SK-N-SH (cell line): ENCODE results near the gene ANKS6. TPM values are rescaled to one million over a fixed set of nuclear protein-coding genes. Genes with fewer than 3 reads are reported as not detected.

Source experiments
- CTCF ChIA-PET: fragments of 300-600, 350-600 bp; formaldehyde crosslinking; extraction: SDS; loops from one replicate; lab custom pipeline; 2021; lab: Yijun Ruan, JAX
- POLR2A ChIA-PET: fragments of 350-600 bp; sonication (Branson Sonifier 250); formaldehyde crosslinking; extraction: SDS; loops from one replicate; lab custom pipeline; 2020; ENCODE audit warnings: antibody characterized with exemption, inconsistent platforms; lab: Yijun Ruan, JAX
- DNase-seq: peaks from one replicate; pipeline ENCODE4 v3.0.0; 2012
- H2AFZ ChIP-seq: fragments of 200-600 bp; sonication (generic); 2 replicates; pipeline ENCODE4 v1.8.1; 2016; ENCODE audit warnings: antibody characterized with exemption, mild to moderate bottlenecking, low read depth
- H3F3A ChIP-seq: fragments of 200-600 bp; sonication (generic); replicated peaks from 2 replicates; pipeline ENCODE3; 2016; ENCODE audit warnings: antibody characterized with exemption, mild to moderate bottlenecking; ENCODE audit not compliant: insufficient read depth
- H3K27ac ChIP-seq, 2 experiments: fragments of 200-500 bp in 1 of 2; fragments of 200-600 bp in 1 of 2; sonication (Bioruptor generic) in 1 of 2; sonication (generic), shearing (Covaris generic) in 1 of 2; 2 replicates each; pipeline versions ENCODE4 v1.5.1 to v1.6.1; 2014 to 2016; ENCODE audit warnings: low read depth in 2 of 2, inconsistent platforms in 1 of 2, low read length in 1 of 2, mild to moderate bottlenecking in 1 of 2, mixed read lengths in 1 of 2
- H3K27me3 ChIP-seq: fragments of 200-600 bp; sonication (generic), shearing (Covaris generic); 2 replicates; pipeline ENCODE4 v1.6.1; 2016; ENCODE audit warnings: mixed run types; ENCODE audit not compliant: insufficient read depth
- H3K36me3 ChIP-seq, 2 experiments: fragments of 200-500 bp in 1 of 2; fragments of 200-600 bp in 1 of 2; sonication (Bioruptor generic) in 1 of 2; sonication (generic) in 1 of 2; replicated peaks in 1 of 2; 2 replicates each; pipeline versions ENCODE3 to v1.5.1; 2014 to 2016; ENCODE audit warnings: low read length in 1 of 2, mild to moderate bottlenecking in 1 of 2; ENCODE audit not compliant: insufficient read depth in 2 of 2, control insufficient read depth in 1 of 2
- H3K4me1 ChIP-seq, 2 experiments: fragments of 200-500 bp in 1 of 2; fragments of 200-600 bp in 1 of 2; sonication (Bioruptor generic) in 1 of 2; sonication (generic), shearing (Covaris generic) in 1 of 2; 2 replicates each; pipeline versions ENCODE4 v1.5.1 to v1.6.1; 2014 to 2016; ENCODE audit warnings: low read depth in 1 of 2, low read length in 1 of 2, mixed run types in 1 of 2; ENCODE audit not compliant: insufficient read depth in 2 of 2, control insufficient read depth in 1 of 2
- H3K4me2 ChIP-seq: fragments of 200-600 bp; sonication (generic), shearing (Covaris generic); 2 replicates; pipeline ENCODE4 v1.6.1; 2017; ENCODE audit warnings: mixed run types
- H3K4me3 ChIP-seq, 2 experiments: fragments of 200-500 bp in 1 of 2; fragments of 200-600 bp in 1 of 2; sonication (Bioruptor generic) in 1 of 2; sonication (generic), shearing (Covaris generic) in 1 of 2; 2 replicates each; pipeline versions ENCODE4 v1.5.1 to v1.8.1; 2014 to 2016; ENCODE audit warnings: low read depth in 2 of 2, inconsistent platforms in 1 of 2, low read length in 1 of 2, mild to moderate bottlenecking in 1 of 2, mixed read lengths in 1 of 2, moderate library complexity in 1 of 2
- H3K79me2 ChIP-seq: fragments of 200-600 bp; sonication (generic); 2 replicates; pipeline ENCODE4 v1.8.1; 2017; ENCODE audit warnings: mild to moderate bottlenecking; ENCODE audit not compliant: insufficient read depth
- H3K9ac ChIP-seq: fragments of 200-600 bp; sonication (generic); 2 replicates; pipeline ENCODE4 v1.6.1; 2017; ENCODE audit warnings: mixed run types
- H3K9me2 ChIP-seq: fragments of 200-600 bp; sonication (generic); 2 replicates; pipeline ENCODE4 v1.6.1; 2017; ENCODE audit warnings: mixed run types
- H3K9me3 ChIP-seq: fragments of 200-600 bp; sonication (generic); 2 replicates; pipeline ENCODE4 v1.6.1; 2017; ENCODE audit warnings: mixed run types, mild to moderate bottlenecking, moderate library complexity
- H4K20me1 ChIP-seq: fragments of 200-600 bp; sonication (generic); 2 replicates; pipeline ENCODE4 v1.6.1; 2017; ENCODE audit warnings: mild to moderate bottlenecking, mixed run types; ENCODE audit not compliant: insufficient read depth
- EP300 ChIP-seq, 2 experiments: IDR thresholded peaks; 2 replicates each; pipeline versions ENCODE4 v1.4.0 to v1.6.1; 2012; ENCODE audit warnings: borderline replicate concordance in 1 of 2, low read depth in 1 of 2, low read length in 1 of 2
- EZH2phosphoT487 ChIP-seq: fragments of 200-600 bp; sonication (generic); IDR thresholded peaks from 2 replicates; pipeline ENCODE4 v1.6.1; 2017; ENCODE audit warnings: low read depth, mixed run types, mild to moderate bottlenecking, antibody characterized with exemption, moderate library complexity, borderline replicate concordance
- GABPA ChIP-seq: IDR thresholded peaks from 2 replicates; pipeline ENCODE4 v1.4.0; 2012; ENCODE audit warnings: low read depth, mild to moderate bottlenecking
- GATA2 ChIP-seq: sonication (generic); formaldehyde crosslinking; IDR thresholded peaks from 2 replicates; pipeline ENCODE4 v1.5.0; 2020; ENCODE audit warnings: mild to moderate bottlenecking, missing genetic modification reagents
- MEF2A ChIP-seq: IDR thresholded peaks from 2 replicates; pipeline ENCODE4 v1.4.0; 2012; ENCODE audit warnings: low read depth, borderline replicate concordance
- MXI1 ChIP-seq: IDR thresholded peaks from 2 replicates; pipeline ENCODE4 v1.6.1; 2012; ENCODE audit warnings: mild to moderate bottlenecking, low read depth, low read length, improper control_type of control experiment
- NRF1 ChIP-seq: IDR thresholded peaks from 2 replicates; pipeline ENCODE4 v1.6.1; 2012; ENCODE audit warnings: low read depth, mild to moderate bottlenecking, low read length
- POLR2AphosphoS5 ChIP-seq: IDR thresholded peaks from 2 replicates; pipeline ENCODE4 v1.6.1; 2012; ENCODE audit warnings: low read depth, low read length
- RCOR1 ChIP-seq: fragments of 150-350 bp; IDR thresholded peaks from 2 replicates; pipeline ENCODE4 v1.6.1; 2017; ENCODE audit warnings: antibody characterized with exemption, low read length
- RXRA ChIP-seq: IDR thresholded peaks from 2 replicates; pipeline ENCODE4 v1.4.0; 2012; ENCODE audit warnings: low read depth, mild to moderate bottlenecking, borderline replicate concordance
- SMC3 ChIP-seq: IDR thresholded peaks from 2 replicates; pipeline ENCODE4 v1.6.1; 2012; ENCODE audit warnings: low read depth, low read length, improper control_type of control experiment
- USF2 ChIP-seq: fragments of 150-350 bp; IDR thresholded peaks from 2 replicates; pipeline ENCODE4 v1.6.1; 2017; ENCODE audit warnings: antibody characterized with exemption, low read length, low read depth, borderline replicate concordance
- WGBS: methylation state at CpG from one replicate; pipeline ENCODE4 v1.1.6; 2017; ENCODE audit warnings: low lambda C conversion rate; 5-methylcytosine and 5-hydroxymethylcytosine counted together
- polyA plus RNA-seq, 3 experiments: library from polyadenylated mRNA; depleted of rRNA; stranded (reverse); fragments of >200 nt; gene quantifications; 2 replicates each; pipeline ENCODE4 v1.2.3, GENCODE V29; 2012
- TF ChIP-seq, protein P1 (sequence below): IDR thresholded peaks from 2 replicates; pipeline ENCODE4 v1.4.0; 2012; ENCODE audit warnings: low read depth, borderline replicate concordance
- TF ChIP-seq, protein P2 (sequence below): fragments of 150-350 bp; IDR thresholded peaks from 2 replicates; pipeline ENCODE4 v1.6.1; 2016; ENCODE audit warnings: mild to moderate bottlenecking, low read depth, low read length

ANKS6 gene
- polyA plus RNA-seq, 1 of the 3 experiments (the other 2 are of a cell fraction) = 29.3 TPM

DNA sequence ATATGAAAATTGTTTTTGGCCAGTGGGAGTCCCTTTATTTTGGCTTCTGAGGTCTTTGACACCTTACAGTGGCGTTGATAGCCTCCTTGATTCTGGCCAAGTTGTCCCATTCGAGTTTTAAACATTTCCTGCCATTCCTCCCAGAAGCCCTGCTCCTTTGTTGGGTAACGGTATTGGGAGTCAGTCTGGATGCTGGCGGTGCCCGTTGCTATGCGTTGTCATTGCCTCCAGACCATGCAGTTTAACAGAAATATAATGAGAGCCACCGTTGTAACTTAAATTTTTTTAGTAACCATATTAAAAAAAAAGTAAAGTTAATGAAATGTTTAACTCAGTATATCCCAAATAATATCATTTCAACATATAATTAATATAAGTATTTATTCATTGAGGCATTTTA lies 46.2 kb upstream of the ANKS6 start:
- no peak for DNase-seq
- no peak overlapping the region for H3K4me2 ChIP-seq
- no peaks in the 10 kb centered on the region for H3F3A ChIP-seq
- no peaks in the 10 kb centered on the region for H3K27me3 ChIP-seq
- H3K4me3 ChIP-seq = no peak overlapping the region
- no peak overlapping the region for H3K9ac ChIP-seq
- no peaks in the 10 kb centered on the region for H3K4me1 ChIP-seq
- no peaks in the 10 kb centered on the region for H3K36me3 ChIP-seq
- POLR2A ChIA-PET = no interaction called here
- WGBS = 84% methylated on average over 7 of the region's 7 CpGs
- no peaks in the 10 kb centered on the region for H3K9me3 ChIP-seq
- H3K27ac ChIP-seq = no peak overlapping the region
- no peak for TF ChIP-seq NRF1
- no peak for TF ChIP-seq MXI1
- no peak for TF ChIP-seq SMC3
- TF ChIP-seq, all 33 proteins: peak for 0
- Histone ChIP-seq H2AFZ (no peak overlapping the region), H3K79me2 (no peaks in the 10 kb centered on the region), H3K9me2 (no peaks in the 10 kb centered on the region), H4K20me1 (no peaks in the 10 kb centered on the region)
- CTCF ChIA-PET = interaction anchor here (3.5 kb wide), 1 partner anchor 155 kb away, joined by 20 read pairs; no protein-coding TSS in a partner anchor

- H3K36me3 ChIP-seq = no peaks in the 10 kb centered on the region
- H2AFZ ChIP-seq = no peak overlapping the region
- H3K9me2 ChIP-seq = no peaks in the 10 kb centered on the region
- no peak for DNase-seq
- WGBS = 82% methylated on average over 3 of the region's 4 CpGs
- TF ChIP-seq POLR2AphosphoS5 = no peak
- no peak overlapping the region for H3K27ac ChIP-seq
- H3K9ac ChIP-seq = no peak overlapping the region
- no peak overlapping the region for H3K4me2 ChIP-seq
- ChIA-PET CTCF (interaction anchor here (1.0 to 3.7 kb wide), 4 partner anchors 8 to 158 kb away, joined by 3 to 21 read pairs (median 6); no protein-coding TSS in a partner anchor), POLR2A (no interaction called here)
- H4K20me1 ChIP-seq = no peaks in the 10 kb centered on the region
- no peaks in the 10 kb centered on the region for H3F3A ChIP-seq
- H3K4me3 ChIP-seq = no peak overlapping the region
- H3K4me1 ChIP-seq = no peaks in the 10 kb centered on the region
- H3K9me3 ChIP-seq = no peaks in the 10 kb centered on the region
- no peaks in the 10 kb centered on the region for H3K79me2 ChIP-seq
- H3K27me3 ChIP-seq = no peaks in the 10 kb centered on the region
Measured at GRCh38 chr9:98839724-98840123, 43.4 kb upstream of the ANKS6 start.

DNA sequence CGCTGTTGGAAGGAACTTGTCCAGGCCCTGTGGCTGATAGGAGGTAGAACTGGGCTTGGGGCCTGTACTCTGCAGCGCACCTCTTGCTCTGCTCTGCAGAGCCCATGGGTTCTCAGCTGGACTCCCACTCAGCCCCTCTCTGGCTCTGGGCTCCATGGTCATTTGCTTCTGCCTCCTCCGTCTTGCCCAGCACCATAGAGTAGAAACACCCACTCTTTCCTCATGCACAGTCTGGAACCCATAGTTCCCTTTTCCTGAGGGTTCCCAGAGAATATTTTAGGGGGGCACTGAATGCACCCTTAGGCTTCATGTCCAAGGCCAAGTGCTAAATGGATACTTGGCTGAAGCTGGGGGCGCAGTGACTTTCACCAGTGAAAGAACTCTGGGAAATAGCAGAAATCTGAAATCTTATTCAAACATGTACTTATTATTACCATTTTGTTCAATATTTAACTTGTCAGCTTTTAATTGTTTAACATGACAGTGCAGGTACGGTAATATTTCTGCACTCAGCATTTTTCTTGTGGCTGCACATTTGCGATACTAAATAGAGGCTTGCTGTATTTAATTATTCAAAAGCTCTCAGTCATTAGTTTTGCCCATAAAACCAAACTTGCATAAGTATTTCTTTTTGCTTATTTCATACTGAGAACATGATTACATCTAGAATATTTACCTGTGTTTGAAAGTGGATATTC lies 42.7 kb upstream of the ANKS6 start:
- 97% methylated on average over 6 of the region's 6 CpGs for WGBS
- Histone ChIP-seq H3K4me3 (no peak overlapping the region), H3K27ac (no peak overlapping the region), H3K36me3 (no peaks in the 10 kb centered on the region)
- TF ChIP-seq MEF2A (no peak), SMC3 (no peak), EP300 (IDR thresholded peaks at IDR 0.05; ENCODE audit: borderline replicate concordance in 1 of 2, low read depth in 1 of 2, low read length in 1 of 2) (no peak), GABPA (no peak), GATA2 (no peak), USF2 (no peak), RXRA (no peak), RCOR1 (no peak), EZH2phosphoT487 (no peak)
- TF ChIP-seq, protein P1, sequence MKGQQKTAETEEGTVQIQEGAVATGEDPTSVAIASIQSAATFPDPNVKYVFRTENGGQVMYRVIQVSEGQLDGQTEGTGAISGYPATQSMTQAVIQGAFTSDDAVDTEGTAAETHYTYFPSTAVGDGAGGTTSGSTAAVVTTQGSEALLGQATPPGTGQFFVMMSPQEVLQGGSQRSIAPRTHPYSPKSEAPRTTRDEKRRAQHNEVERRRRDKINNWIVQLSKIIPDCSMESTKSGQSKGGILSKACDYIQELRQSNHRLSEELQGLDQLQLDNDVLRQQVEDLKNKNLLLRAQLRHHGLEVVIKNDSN = no peak
- TF ChIP-seq, protein P2, sequence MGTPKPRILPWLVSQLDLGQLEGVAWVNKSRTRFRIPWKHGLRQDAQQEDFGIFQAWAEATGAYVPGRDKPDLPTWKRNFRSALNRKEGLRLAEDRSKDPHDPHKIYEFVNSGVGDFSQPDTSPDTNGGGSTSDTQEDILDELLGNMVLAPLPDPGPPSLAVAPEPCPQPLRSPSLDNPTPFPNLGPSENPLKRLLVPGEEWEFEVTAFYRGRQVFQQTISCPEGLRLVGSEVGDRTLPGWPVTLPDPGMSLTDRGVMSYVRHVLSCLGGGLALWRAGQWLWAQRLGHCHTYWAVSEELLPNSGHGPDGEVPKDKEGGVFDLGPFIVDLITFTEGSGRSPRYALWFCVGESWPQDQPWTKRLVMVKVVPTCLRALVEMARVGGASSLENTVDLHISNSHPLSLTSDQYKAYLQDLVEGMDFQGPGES = no peak
- TF ChIP-seq, all 33 proteins: peak for 0
- Histone ChIP-seq H3K4me1 (no peaks in the 10 kb centered on the region), H3K4me2 (no peak overlapping the region), H3K79me2 (no peaks in the 10 kb centered on the region), H3K9me2 (no peaks in the 10 kb centered on the region), H3F3A (no peaks in the 10 kb centered on the region), H4K20me1 (no peaks in the 10 kb centered on the region), H3K9me3 (no peaks in the 10 kb centered on the region), H3K9ac (no peak overlapping the region), H3K27me3 (no peaks in the 10 kb centered on the region), H2AFZ (no peak overlapping the region)
- CTCF ChIA-PET = interaction anchor here (0.6 to 3.7 kb wide), 6 partner anchors 9 to 159 kb away, joined by 3 to 21 read pairs (median 4); no protein-coding TSS in a partner anchor
- POLR2A ChIA-PET = no interaction called here
- DNase-seq = no peak
